ENCODE measurements around the gene ROBO1. TPM values are rescaled to one million over a fixed set of nuclear protein-coding genes. Genes with fewer than 3 reads are reported as not detected.

ROBO1 gene
- total and polyA plus RNA-seq, 2 of the 8 experiments (the other 6 are each of a cell fraction or from before 2014, with no cell fraction given): 51.4 to 91.0 TPM

GRCh38 chr3:78726545-78726944 lies 1041.3 kb downstream of the ROBO1 start:
- Histone ChIP-seq H2BK5ac (ENCODE audit: low read depth, low read length) (no peak overlapping the region), H3K4me1 (replicated peaks in 1 of 4; ENCODE audit: control insufficient read depth in 3 of 4, insufficient read depth in 4 of 4, low read length in 3 of 4) (peaks cover 0 to 3% (median 2%) of the 10 kb centered on the region in 4 experiments; a peak in 3 of 7 replicates)
- no peak for TF ChIP-seq CHD7 (IDR thresholded peaks at IDR 0.05; ENCODE audit: insufficient replicate concordance, low read length)

More at GRCh38 chr3:78726545-78726944, 1041.3 kb downstream of the ROBO1 start:
- Histone ChIP-seq H2BK12ac (ENCODE audit: low read depth, low read length) (no peak overlapping the region), H3K23me2 (ENCODE audit: low read depth, low read length) (no peaks in the 10 kb centered on the region), H4K5ac (ENCODE audit: insufficient read length, low read depth, low read length) (no peak overlapping the region), H4K91ac (replicated peaks; ENCODE audit: insufficient read length, low read length) (no peak overlapping the region), H3K4ac (replicated peaks; ENCODE audit: insufficient read length, low read depth, low read length) (no peak overlapping the region), H3K14ac (ENCODE audit: insufficient read length) (no peak overlapping the region), H3K18ac (ENCODE audit: extremely low read depth, low read length) (no peak overlapping the region), H3K23ac (ENCODE audit: insufficient read length) (no peak overlapping the region), H3K27ac (ENCODE audit: low read depth, low read length) (no peak overlapping the region), H3K27me3 (replicated peaks in 1 of 4; ENCODE audit: control insufficient read depth in 3 of 4, extremely low read depth in 1 of 4, insufficient read depth in 3 of 4, low read length in 3 of 4) (no peaks in the 10 kb centered on the region), H3K4me3 (ENCODE audit: extremely low read depth in 1 of 4, insufficient read depth in 2 of 4, low read depth in 3 of 4, low read length in 4 of 4) (no peak overlapping the region), H3K79me1 (ENCODE audit: low read depth, low read length) (no peaks in the 10 kb centered on the region), H2AFZ (ENCODE audit: low read length) (no peak overlapping the region), H3K79me2 (ENCODE audit: control insufficient read depth in 1 of 2, insufficient read depth in 2 of 2, low read length in 2 of 2) (no peaks in the 10 kb centered on the region), H3K56ac (replicated peaks; ENCODE audit: insufficient read length, low read depth, low read length) (no peak overlapping the region), H2BK20ac (ENCODE audit: low read length) (no peak overlapping the region), H2AK5ac (ENCODE audit: low read depth, low read length) (no peak overlapping the region), H3K36me3 (ENCODE audit: control insufficient read depth in 2 of 4, insufficient read depth in 4 of 4, low read length in 3 of 4) (no peaks in the 10 kb centered on the region), H4K8ac (ENCODE audit: extremely low read depth, insufficient read depth, low read length) (no peak overlapping the region), H2BK15ac (ENCODE audit: low read length) (no peak overlapping the region), H3K9ac (replicated peaks in 1 of 4; ENCODE audit: extremely low read depth in 1 of 4, low read depth in 3 of 4, low read length in 3 of 4) (no peak overlapping the region), H3K9me3 (ENCODE audit: insufficient read depth in 2 of 2, low read depth in 1 of 2, low read length in 1 of 2) (no peaks in the 10 kb centered on the region), H2BK120ac (replicated peaks; ENCODE audit: low read depth, low read length) (no peak overlapping the region), H3K4me2 (ENCODE audit: insufficient read depth in 1 of 2, low read depth in 2 of 2, low read length in 2 of 2) (no peak overlapping the region), H4K20me1 (replicated peaks in 1 of 2; ENCODE audit: control insufficient read depth in 1 of 2, insufficient read depth in 2 of 2, low read length in 2 of 2) (no peaks in the 10 kb centered on the region)
- DNase-seq (ENCODE audit: low read depth in 1 of 2, low spot score in 2 of 2): no peak
- POLR2A ChIA-PET (ENCODE audit: partially characterized antibody): no interaction called here
- CTCF ChIA-PET (ENCODE audit: partially characterized antibody): no interaction called here
- 83% methylated on average over 3 of the region's 3 CpGs; no CpG with 5 or more reads in 1 of the 2 experiments for WGBS, 2 experiments (ENCODE audit: extremely low coverage in 1 of 2, insufficient coverage in 1 of 2, insufficient read length in 1 of 2, insufficient replicate concordance in 2 of 2, low coverage in 1 of 2, low lambda C conversion rate in 2 of 2, missing lambda C conversion rate in 1 of 2)
- peak; percentile 63 for FAIRE-seq
